HG02885 (cell line): ENCODE results near the gene SLC25A3.
"Not testable (repeated sequence)": the region's sequence is repeated elsewhere in the genome, so short reads cannot be mapped to it uniquely, and the experiment has no call there.

Experiments
- ATAC-seq: cut with Tn5 transposase; IDR thresholded peaks from one replicate; pipeline ENCODE4 v1.9.1; 2021; ENCODE audit warnings: mild to moderate bottlenecking; ENCODE audit not compliant: unreplicated experiment, poor library complexity

SLC25A3 gene

GRCh38 chr12:98593351-98594049, at the start of gene SLC25A3:
Gene SLC25A3 (plus strand): TSS chr12:98593686. CDS start chr12:98593979, 293 bp downstream.
- ATAC-seq = peak; percentile 99

DNA sequence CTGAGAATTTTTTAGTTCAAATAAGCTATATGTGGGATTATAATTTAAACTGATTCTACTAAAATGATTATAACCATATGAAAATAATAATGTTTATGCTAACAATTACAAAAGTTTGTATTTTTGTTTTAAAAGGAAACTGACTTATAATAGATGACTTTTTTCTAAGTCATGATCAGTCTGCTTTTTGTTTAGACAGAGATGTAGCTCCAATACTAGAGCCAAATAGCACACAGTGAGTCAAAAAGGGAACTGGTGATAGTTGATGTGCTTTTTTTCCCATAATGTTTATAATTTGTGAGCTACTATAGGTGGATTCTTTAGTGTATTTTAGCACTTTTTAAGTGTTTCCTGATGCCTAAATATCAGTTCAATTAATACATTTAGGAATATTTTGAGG, 49.8 kb upstream of the SLC25A3 start:
- ATAC-seq = no peak

- no peak for ATAC-seq
These were observed 48.7 kb upstream of the SLC25A3 start for GRCh38 chr12:98544751-98545150.

DNA sequence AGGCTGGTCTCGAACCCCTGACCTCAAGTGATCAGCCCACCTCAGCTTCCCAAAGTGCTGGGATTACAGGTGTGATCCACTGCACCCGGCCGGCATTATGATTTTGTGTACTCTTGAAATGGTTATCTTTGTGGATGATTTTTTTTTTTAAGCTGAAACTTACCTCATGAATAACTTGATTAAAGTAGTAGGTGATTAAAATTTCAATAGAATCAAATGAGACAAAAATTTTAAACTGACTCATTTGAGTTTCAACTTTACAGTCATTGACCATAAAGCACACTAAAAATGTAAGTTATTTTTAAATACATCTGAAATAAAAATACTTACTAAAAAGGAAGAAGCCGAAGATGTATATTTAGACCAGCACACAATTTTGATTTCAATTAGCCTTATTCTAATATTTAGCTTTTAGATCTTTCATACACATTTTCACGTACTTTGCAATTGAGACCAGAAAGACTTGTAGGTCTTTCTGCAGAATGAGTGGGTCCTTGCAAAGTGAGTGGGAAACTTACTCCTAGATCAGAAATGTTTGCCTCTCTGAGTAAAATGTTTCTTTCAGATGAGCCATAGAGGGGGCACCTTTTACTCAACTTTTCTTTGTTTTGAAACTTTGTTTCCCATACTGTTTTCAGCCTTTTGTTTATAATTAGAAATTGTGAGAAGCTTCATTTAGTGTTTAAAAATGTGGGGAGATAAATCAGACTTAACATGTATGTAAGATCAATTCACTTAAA, 43.9 kb upstream of the SLC25A3 start:
- no peak for ATAC-seq

DNA sequence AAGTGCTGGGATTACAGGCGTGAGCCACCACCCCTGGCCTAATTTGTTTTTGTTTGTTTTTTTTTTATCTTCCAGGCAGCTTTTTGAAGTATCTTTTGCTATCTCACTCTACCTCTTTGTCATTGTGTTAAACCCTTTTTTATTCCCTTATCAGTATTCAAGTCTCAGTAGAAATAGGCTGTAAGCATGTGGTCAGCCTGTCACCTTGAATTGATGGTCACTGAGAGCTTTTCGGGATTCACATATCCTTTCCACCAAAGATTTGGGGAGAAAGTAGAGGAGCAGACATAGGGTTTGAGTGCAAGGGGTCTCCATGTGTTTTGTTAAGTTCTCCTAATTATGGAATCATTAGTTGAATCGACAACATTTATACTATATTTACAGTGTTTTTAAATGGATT, 41.7 kb upstream of the SLC25A3 start:
- no peak for ATAC-seq

GRCh38 chr12:98558097-98558496, 35.4 kb upstream of the SLC25A3 start:
- ATAC-seq = not testable (repeated sequence)

DNA sequence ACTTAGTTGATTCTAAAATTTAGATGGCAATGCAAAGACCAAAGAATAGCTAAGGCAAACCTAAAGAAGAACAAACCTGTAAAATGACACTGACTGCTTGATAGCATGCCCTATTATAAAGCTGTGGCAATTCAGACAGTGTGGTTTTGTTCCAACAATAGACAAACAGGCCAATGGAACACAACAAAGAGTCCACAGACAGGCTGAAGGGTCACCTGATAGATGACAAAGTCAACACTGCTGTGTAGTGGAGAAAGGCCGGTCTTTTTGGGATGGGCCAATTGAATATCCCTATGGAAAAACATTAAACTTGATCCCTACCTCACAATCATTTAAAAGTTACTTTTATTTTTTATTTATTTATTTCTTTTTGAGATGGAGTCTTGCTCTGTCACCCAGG, 33.8 kb upstream of the SLC25A3 start:
- no peak for ATAC-seq

DNA sequence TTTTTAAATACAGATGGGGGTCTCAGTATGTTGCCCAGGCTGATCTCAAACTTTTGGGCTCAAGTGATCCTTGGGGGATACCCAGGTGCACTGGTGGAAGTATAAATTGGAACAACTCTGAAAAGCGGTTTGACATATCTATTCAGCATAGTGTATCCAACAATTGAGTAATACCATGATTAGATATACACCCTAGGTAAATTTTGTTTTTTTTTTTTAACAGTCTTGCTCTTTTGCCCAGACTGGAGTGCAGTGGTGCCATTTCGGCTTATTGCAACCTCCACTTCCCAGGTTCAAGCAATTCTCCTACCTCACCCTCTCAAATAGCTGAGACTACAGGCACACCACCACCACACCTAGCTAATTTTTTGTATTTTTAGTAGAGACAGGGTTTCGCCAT, 31.6 kb upstream of the SLC25A3 start:
- ATAC-seq = no peak

- ATAC-seq = no peak
These were observed 21.5 kb upstream of the SLC25A3 start for GRCh38 chr12:98572010-98572409.

DNA sequence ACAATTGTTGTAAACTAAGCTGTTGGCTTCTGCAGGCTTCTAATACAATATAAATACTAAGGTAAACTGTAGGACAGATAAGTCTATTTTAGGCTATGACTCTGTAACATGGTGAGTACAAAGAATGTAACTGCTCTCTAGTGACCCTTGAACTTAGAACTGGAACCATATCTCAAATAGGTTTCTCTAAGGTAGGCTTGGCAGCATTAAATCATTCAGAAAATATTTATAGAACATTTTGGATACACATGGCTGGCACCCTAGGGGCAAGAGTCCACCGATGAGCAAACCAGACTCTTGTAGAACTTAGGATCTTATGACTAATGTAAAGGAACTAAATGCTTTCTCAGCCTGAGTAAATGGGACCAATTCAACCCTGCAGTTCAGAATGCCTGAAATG, 19.4 kb upstream of the SLC25A3 start:
- no peak for ATAC-seq

GRCh38 chr12:98575013-98575412, 18.5 kb upstream of the SLC25A3 start:
- no peak for ATAC-seq

- not testable (repeated sequence) for ATAC-seq
These were observed 16.7 kb upstream of the SLC25A3 start for GRCh38 chr12:98576795-98577194.

DNA sequence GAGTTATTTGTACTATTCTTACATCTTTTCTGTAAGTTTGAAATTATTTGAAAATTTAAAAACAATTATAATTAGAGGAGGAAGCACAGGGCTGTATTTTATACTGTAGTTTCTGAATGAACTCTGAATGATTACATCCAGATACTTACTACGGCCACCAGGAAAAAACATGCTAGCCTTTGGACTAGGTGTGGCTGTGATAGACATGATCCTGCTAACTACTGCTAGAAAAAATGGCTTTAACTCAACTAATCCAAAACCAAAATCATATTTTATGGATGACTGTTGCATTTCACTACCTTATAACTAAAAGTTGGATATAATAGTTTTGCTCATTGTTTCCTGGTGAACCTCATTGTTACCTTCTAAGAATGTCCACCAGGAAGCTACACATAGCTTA, 15.1 kb upstream of the SLC25A3 start:
- no peak for ATAC-seq

DNA sequence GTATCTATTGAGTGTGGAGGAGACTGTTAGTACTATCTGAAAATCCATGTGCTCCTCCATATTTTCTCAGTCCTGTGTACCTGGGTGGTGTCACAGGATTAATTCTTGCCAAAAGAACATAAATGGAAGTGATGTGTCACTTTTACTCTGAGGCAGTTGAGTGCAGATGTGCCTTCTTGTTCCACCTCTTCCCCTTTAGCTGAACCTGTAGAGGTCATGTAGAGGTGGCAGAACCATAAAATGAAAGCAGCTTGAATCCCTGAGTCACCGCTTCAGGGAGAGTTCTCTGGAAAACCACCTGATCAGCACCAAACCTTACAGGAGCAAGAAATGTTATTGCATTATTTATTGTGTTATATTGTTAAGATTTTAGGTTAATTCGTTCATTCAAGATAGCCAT, 14.7 kb upstream of the SLC25A3 start:
- ATAC-seq = no peak

DNA sequence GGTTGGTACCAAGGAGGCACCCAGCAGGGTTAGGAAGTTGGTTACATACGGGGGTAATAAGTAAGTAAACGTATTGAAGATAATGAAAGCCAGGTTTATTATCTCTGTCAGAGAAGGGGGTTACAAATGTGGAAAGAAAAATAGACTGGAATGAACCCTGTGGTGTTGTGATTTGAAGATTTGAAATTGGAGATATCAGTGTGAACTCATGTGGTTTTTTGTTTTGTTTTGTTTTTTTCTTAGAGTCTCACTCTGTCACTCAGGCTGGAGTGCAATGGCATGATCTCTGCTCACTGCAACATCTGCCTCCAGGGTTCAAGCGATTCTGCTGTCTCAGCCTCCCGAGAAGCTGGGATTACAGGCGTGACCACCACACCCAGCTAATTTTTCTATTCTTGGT, 14.1 kb upstream of the SLC25A3 start:
- ATAC-seq = no peak

DNA sequence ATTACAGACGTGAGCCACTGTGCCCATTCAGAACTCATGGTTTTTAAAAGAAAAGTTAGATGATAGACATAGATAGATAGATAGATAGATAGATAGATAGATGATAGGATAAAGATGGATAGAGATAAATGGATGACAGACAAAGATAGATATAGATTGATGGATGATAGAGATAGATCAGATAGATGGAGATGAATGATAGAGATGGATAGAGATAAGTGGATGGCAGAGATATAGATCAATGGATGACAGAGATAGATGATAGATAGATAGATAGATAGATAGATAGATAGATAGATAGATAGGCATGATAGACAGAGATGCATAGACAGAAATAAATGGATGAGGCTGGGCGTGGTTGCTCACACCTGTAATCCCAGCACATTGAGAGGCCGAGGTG, 13.7 kb upstream of the SLC25A3 start:
- ATAC-seq = no peak

DNA sequence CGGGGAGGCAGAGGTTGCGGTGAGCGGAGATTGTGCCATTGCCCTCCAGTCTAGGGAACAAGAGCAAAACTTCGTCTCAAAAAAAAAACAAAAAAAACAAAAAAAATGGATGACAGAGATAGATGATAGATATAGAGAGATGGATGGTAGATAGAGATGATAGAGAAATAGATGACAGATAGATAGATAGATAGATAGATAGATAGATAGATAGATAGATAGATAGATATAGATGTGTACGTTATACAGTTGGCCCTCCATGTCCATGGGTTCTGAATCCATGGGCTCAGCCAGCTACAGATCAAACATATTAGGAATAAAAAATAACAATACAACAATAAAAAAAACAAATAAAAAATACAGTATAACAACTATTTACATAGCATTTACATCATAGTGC, 12.8 kb upstream of the SLC25A3 start:
- no peak for ATAC-seq

- ATAC-seq = no peak
These were observed 12.4 kb upstream of the SLC25A3 start for GRCh38 chr12:98581101-98581500.

DNA sequence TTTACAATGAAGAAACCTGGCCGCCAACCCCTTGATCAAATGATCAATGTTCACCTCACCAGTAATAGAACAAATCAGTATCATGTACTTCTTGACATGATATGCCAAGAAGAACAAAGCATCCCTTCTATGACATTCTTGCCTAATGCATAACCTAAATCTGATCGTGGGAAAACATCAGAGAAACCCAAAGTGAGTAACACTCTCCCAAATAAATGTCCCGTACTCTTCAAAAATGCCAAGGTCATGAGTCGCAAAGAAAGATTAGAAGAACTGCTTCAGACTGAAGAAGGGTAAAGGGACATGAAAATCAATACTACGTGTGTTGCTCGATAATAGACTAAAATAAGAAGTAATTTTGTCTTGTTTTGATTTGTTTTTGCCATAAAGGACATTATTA, 11.4 kb upstream of the SLC25A3 start:
- no peak for ATAC-seq

DNA sequence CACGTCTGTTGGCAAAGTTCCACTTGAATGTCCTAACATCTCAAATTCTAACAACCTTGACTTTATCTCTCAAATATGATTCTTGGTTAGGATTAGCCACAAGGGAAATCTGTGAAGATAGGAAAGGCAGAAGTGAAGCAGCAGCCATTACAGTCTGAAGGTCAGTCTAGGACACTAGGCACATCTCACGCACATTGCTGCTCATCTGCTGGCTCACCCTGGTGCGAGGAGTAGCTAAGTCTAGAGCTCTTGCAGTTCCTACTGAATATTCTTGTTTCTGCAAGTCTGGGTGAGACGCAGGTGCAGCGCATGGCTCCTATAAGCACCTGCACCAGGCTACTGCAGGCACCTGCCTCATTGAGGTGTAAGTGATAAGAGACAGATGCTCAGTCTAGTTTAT, 6.4 kb upstream of the SLC25A3 start:
- no peak for ATAC-seq

GRCh38 chr12:98591209-98591608, 2.3 kb upstream of the SLC25A3 start:
- no peak for ATAC-seq

DNA sequence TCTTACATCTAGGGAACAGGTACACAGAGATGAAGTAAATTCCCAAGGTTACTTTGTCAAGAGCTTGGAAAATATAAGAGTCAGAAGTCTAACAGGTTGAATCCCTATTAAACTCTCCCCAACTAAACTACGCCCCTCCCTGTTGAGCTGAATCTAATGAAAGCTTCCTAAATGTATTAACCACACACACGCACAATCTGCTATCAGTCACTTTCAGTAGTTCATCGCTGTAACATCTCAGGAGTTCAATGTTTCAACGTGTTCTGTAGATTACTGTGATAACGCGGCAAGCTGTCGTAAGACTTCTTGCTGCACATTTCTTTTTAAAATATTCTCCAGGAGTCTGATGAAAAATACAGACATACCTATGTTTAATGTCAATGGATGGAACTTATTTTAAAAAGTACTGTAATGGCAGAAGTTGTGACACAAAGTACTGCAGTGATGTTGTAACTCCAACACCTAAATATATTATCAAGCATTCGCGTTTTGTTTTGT, 612 bp upstream of the SLC25A3 start:
- ATAC-seq = no peak
